NCI-H774 (cell line): ENCODE data around the gene OR3A3.

Source experiments
- DNase-seq: peaks from one replicate; lab custom pipeline; 2025; lab: John Stamatoyannopoulos, UW

Gene OR3A3

GRCh38 chr17:3472137-3472536 lies 61.0 kb downstream of the OR3A3 start:
- no peak for DNase-seq
